ENCODE results near the gene CPXM2. TPM values are rescaled to one million over a fixed set of nuclear protein-coding genes. Genes with fewer than 3 reads are reported as not detected.

CPXM2 gene
- total RNA-seq, 1 experiment from 2014 or later: not detected

- CTCF ChIA-PET: no interaction called here
These were observed 36.8 kb upstream of the CPXM2 start for GRCh38 chr10:123928427-123928826.

DNA sequence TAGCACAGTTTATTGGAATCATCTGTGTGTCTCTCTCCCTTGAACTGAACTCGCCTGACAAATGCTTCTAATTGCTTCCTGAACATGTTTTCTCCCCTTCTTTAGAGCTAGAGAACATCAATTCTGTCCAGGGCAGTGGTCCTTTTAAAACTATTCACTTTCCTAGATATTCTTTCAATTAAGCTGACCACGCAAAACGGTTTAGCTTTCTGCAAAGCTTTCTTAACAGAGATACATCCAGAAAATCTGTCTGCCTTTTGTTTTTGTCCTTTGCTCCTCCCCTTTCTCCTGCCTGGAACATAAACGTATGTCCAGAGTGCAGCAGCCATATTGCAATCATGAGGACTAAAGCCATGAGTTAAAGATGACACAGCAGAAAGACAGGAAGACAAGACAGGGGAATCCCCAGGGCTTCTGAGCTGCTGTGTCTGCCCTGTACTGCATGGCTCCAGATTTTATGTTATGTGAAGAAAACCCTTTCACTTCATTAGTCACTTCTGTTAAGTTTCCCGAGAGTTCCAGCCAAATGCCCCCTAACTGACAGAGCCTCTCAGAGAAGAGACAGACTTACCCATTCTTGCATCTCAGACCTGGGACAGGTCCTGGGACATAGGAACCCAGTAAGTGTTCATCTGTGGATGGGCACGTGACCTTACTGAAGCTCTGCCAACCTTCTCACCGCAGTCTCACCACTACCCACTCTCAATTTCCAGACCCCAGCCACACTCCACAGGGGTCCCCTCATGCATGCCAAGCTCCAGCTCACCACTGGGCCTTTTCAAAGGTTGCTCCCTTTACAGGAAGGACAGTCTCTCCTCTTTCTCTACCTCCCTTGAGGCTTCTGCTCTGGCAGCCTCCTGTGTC is 35.0 kb upstream of the CPXM2 start:
- in situ Hi-C loops (cut with HindIII; ENCODE audit: low pct_unique_long_range_greater_than_20kb, low sequenced_read_pairs) (no loop called here), intact Hi-C loops (cut with micrococcal nuclease; ENCODE audit: unreplicated experiment) (no loop called here)
- no peak for ATAC-seq
- H3K36me3 ChIP-seq (ENCODE audit: control insufficient read depth, insufficient read depth, low read length): 0 out of 2 replicates have a peak, but pooled peaks cover 2% of the 10 kb centered on the region
- TF ChIP-seq SIN3A (IDR thresholded peaks at IDR 0.05; ENCODE audit: borderline replicate concordance, insufficient read depth, low read depth, low read length) (no peak), POLR2AphosphoS5 (IDR thresholded peaks at IDR 0.05; ENCODE audit: low read depth, low read length) (no peak), TCF7L2 (IDR thresholded peaks at IDR 0.05; ENCODE audit: low read depth, low read length) (no peak)
- TF ChIP-seq, protein P1, sequence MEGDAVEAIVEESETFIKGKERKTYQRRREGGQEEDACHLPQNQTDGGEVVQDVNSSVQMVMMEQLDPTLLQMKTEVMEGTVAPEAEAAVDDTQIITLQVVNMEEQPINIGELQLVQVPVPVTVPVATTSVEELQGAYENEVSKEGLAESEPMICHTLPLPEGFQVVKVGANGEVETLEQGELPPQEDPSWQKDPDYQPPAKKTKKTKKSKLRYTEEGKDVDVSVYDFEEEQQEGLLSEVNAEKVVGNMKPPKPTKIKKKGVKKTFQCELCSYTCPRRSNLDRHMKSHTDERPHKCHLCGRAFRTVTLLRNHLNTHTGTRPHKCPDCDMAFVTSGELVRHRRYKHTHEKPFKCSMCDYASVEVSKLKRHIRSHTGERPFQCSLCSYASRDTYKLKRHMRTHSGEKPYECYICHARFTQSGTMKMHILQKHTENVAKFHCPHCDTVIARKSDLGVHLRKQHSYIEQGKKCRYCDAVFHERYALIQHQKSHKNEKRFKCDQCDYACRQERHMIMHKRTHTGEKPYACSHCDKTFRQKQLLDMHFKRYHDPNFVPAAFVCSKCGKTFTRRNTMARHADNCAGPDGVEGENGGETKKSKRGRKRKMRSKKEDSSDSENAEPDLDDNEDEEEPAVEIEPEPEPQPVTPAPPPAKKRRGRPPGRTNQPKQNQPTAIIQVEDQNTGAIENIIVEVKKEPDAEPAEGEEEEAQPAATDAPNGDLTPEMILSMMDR (IDR thresholded peaks at IDR 0.05): no peak
- TF ChIP-seq, protein P2, sequence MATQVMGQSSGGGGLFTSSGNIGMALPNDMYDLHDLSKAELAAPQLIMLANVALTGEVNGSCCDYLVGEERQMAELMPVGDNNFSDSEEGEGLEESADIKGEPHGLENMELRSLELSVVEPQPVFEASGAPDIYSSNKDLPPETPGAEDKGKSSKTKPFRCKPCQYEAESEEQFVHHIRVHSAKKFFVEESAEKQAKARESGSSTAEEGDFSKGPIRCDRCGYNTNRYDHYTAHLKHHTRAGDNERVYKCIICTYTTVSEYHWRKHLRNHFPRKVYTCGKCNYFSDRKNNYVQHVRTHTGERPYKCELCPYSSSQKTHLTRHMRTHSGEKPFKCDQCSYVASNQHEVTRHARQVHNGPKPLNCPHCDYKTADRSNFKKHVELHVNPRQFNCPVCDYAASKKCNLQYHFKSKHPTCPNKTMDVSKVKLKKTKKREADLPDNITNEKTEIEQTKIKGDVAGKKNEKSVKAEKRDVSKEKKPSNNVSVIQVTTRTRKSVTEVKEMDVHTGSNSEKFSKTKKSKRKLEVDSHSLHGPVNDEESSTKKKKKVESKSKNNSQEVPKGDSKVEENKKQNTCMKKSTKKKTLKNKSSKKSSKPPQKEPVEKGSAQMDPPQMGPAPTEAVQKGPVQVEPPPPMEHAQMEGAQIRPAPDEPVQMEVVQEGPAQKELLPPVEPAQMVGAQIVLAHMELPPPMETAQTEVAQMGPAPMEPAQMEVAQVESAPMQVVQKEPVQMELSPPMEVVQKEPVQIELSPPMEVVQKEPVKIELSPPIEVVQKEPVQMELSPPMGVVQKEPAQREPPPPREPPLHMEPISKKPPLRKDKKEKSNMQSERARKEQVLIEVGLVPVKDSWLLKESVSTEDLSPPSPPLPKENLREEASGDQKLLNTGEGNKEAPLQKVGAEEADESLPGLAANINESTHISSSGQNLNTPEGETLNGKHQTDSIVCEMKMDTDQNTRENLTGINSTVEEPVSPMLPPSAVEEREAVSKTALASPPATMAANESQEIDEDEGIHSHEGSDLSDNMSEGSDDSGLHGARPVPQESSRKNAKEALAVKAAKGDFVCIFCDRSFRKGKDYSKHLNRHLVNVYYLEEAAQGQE (IDR thresholded peaks at IDR 0.05; ENCODE audit: insufficient read depth in 1 of 2, low read depth in 2 of 2, low read length in 1 of 2): no peak
- no peak overlapping the region for H3K4me3 ChIP-seq (ENCODE audit: low read depth in 2 of 2, low read length in 2 of 2)
- H3K4me1 ChIP-seq (ENCODE audit: control insufficient read depth, insufficient read depth, low read length): no peaks in the 10 kb centered on the region
- no TSS peak for BruUV-seq (replicated peaks)
- no peak overlapping the region for H3K27ac ChIP-seq (ENCODE audit: low read length)
- POLR2A ChIA-PET: no interaction called here
- no peaks in the 10 kb centered on the region for H3K9me3 ChIP-seq (ENCODE audit: control insufficient read depth, insufficient read depth, low read depth, low read length)
- CTCF ChIA-PET: no interaction called here
- peaks cover 13% of the 10 kb centered on the region for H3K27me3 ChIP-seq (ENCODE audit: control insufficient read depth, insufficient read depth, low read length)
- DNase-seq (ENCODE audit: low read depth, low spot score): no peak

More at GRCh38 chr10:123928427-123928826, 36.8 kb upstream of the CPXM2 start:
- Histone ChIP-seq H3K4me1 (ENCODE audit: control insufficient read depth, insufficient read depth, low read length) (no peaks in the 10 kb centered on the region), H3K36me3 (ENCODE audit: control insufficient read depth, insufficient read depth, low read length) (0 out of 2 replicates have a peak, but pooled peaks cover 2% of the 10 kb centered on the region), H3K4me3 (ENCODE audit: low read depth in 2 of 2, low read length in 2 of 2) (no peak overlapping the region), H3K27me3 (ENCODE audit: control insufficient read depth, insufficient read depth, low read length) (peaks cover 13% of the 10 kb centered on the region), H3K9me3 (ENCODE audit: control insufficient read depth, insufficient read depth, low read depth, low read length) (no peaks in the 10 kb centered on the region), H3K27ac (ENCODE audit: low read length) (no peak overlapping the region)
- DNase-seq (ENCODE audit: low read depth, low spot score) (no peak), ATAC-seq (no peak)
- POLR2A ChIA-PET: no interaction called here
- in situ Hi-C loops (cut with HindIII; ENCODE audit: low pct_unique_long_range_greater_than_20kb, low sequenced_read_pairs): no loop called here
- TF ChIP-seq, protein P1 (IDR thresholded peaks at IDR 0.05): no peak
- TF ChIP-seq TCF7L2 (IDR thresholded peaks at IDR 0.05; ENCODE audit: low read depth, low read length) (no peak), POLR2AphosphoS5 (IDR thresholded peaks at IDR 0.05; ENCODE audit: low read depth, low read length) (no peak), SIN3A (IDR thresholded peaks at IDR 0.05; ENCODE audit: borderline replicate concordance, insufficient read depth, low read depth, low read length) (no peak)
- TF ChIP-seq, protein P2 (IDR thresholded peaks at IDR 0.05; ENCODE audit: insufficient read depth in 1 of 2, low read depth in 2 of 2, low read length in 1 of 2): no peak
- intact Hi-C loops (cut with micrococcal nuclease; ENCODE audit: unreplicated experiment): no loop called here
- no TSS peak for BruUV-seq (replicated peaks)

All from Panc1 (cell line).